Stimulated activated CD8-positive, alpha-beta memory T cell treated with anti-CD3 and anti-CD28 coated beads, Interleukin-12 subunit alpha, Interleukin-12 subunit beta, amount 100 ng/mL, for 4 hours (primary cell): ENCODE results near the gene EHBP1L1.
"Not testable (repeated sequence)": the region's sequence is repeated elsewhere in the genome, so short reads cannot be mapped to it uniquely, and the experiment has no call there.

ENCODE experiments used
- DNase-seq: peaks from one replicate; pipeline ENCODE4 v3.0.0-alpha.2; 2020; ENCODE audit warnings: low read depth

Gene EHBP1L1

DNA sequence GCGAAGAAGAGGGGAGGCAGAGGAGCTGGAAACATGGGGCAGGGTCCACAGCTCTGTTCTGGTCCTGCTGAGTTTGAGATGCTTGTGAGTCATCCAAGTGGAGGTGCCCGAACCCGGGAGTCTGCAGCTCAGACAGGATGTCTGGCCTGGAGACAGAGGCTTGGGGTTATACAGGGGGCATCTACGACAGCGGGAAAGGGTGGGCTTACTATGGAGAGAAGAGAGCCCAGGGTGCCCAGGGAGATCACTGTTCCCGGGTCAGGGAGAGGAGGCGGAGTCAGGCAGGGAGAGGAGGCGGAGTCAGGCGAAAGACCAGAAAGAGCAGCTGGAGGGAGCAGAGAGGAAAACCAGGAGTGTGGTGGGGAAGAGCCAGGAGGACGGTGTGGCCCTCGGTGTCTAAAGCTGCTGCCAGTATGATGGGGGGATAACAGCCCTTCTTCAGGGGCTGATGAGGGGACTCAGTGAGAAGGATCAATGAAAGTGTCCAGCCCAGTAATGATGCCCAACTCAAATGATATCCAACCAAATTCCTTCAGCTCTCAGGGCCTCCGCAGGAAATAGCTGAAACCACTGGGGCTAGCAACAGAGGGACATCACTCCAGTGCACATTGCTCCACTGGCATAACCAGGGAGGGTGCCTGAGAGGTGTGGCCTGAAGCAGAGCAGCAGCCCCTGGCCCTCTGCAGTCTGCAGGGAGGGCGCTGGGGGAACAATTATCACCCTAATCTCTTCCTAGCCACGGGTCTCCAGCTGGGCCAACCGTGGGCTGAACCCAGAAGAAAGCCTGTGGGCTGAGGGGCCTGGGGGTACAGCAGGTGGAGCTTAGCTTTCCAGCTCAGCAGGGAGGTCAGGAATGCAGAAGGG, 15.1 kb upstream of the EHBP1L1 start:
- DNase-seq = no peak

DNA sequence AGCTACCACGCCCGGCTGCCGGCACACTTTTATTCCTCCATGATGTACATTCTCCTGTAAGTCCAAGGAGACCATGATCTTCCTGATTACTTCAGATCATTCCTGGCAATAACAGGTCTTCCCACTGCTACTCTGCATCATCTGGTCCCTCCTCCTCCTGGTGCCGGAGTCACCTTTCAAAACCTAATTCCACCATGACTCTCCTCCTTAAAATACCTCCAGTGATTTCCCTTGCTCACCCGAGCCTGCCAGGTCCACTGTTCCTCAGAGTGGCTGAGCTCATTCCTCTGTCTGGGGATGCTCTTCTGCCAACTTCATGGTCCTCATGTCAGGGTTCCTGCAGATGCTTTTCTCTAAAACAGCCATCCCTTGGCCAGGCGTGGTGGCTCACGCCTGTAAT, 13.8 kb upstream of the EHBP1L1 start:
- no peak for DNase-seq

DNA sequence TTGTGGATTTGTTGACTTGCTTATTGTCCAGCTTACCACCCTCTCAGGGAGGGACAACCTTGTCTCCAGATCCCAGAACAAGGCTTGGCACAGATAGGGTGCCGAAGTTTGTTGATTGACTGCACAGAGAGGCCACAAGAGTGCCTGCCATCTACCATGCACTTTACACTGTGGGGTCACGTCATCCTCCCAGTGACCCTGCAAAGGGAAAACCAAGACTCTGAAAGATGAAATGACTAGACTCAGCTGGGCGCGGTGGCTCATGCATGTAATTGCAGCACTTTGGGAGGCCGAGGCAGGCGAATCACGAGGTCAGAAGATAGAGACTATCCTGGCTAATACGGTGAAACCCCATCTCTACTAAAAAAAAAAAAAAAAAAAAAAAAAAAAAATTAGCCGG, 13.1 kb upstream of the EHBP1L1 start:
- no peak for DNase-seq

DNA sequence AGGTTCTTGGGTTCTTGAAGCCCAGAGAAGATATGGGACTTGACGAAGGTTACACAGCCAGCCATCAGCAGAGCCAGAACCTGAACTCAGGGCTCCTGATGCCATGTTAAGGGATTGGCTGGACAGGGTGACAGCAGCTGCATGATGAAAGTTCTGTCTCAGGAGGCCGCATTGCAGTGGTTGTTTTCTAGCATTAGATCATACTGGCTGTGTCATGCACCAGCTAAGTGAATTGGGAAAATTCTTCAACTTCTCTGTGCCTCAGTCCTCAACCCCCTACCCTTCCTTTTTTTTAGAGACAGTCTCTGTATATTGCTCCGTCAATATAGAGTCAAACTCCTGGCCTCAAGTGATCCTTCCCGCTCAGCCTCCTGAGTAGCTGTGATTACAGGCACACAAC, 12.3 kb upstream of the EHBP1L1 start:
- DNase-seq = no peak

DNA sequence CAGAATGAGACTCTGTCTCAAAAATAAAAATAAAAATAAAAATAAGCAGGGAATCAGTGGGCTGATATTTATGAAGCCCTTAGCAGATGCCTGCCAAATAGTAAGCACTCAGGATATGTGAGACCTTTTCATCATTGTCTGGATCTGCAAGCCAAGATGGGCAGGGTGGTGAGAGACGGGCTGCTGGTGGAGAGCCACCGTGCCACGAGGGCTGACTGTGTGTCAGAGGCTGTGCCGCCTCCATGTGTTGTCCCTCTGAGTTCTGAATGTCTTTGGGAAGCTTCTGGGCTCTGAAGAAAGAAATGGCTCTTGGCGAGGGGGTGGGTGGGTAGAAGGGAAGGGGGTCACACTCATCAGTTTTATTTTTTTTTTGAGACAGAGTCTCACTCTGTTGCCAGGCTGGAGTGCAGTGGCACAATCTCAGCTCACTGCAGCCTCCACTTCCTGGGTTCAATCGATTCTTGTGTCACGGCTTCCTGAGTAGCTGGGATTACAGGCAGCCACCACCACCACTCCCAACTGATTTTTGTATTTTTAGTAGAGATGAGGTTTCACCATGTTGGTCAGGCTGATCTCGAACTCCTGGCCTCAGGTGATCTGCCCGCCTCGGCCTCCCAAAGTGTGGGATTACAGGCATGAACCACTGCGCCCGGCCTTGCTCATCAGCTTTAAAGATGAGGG, 10.8 kb upstream of the EHBP1L1 start:
- not testable (repeated sequence) for DNase-seq

DNA sequence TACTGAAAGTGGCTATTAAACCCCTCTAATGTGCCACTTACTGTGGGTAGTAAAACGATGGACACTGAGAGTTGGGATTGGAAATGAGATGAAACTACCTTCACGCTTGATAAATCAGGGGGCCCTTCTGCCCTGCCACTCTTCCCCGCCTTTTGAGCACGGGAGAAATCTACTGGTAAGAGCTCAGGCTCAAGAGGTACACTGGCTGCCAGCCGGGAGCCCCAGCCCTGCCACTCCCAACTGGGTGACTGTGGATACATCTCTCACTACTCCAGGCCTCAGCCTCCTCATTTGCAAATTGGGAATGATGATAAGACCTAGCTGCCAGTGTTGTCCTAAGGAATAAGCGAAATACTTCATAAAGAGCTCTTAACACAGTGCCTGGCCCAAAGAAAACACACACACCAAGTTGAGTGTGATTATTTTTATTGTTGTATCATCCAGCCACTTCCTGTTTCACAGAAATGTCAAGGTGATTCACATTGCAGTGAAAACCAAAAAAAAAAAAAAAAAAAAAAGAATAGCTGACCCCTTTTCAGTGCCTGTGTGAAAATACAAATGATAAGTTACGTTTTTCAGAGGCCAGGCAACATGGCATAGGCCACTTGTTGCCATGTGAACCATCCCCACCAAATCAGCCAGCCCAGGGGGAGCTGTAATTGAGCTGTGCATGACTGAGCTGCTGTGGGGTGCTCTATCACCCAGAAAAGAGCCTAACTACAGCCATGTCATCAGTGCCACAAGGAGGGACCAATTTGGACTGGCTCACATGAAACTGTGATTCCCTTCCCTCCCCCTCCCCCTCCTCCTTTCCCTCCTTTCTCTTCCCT, 10.0 kb upstream of the EHBP1L1 start:
- no peak for DNase-seq

DNA sequence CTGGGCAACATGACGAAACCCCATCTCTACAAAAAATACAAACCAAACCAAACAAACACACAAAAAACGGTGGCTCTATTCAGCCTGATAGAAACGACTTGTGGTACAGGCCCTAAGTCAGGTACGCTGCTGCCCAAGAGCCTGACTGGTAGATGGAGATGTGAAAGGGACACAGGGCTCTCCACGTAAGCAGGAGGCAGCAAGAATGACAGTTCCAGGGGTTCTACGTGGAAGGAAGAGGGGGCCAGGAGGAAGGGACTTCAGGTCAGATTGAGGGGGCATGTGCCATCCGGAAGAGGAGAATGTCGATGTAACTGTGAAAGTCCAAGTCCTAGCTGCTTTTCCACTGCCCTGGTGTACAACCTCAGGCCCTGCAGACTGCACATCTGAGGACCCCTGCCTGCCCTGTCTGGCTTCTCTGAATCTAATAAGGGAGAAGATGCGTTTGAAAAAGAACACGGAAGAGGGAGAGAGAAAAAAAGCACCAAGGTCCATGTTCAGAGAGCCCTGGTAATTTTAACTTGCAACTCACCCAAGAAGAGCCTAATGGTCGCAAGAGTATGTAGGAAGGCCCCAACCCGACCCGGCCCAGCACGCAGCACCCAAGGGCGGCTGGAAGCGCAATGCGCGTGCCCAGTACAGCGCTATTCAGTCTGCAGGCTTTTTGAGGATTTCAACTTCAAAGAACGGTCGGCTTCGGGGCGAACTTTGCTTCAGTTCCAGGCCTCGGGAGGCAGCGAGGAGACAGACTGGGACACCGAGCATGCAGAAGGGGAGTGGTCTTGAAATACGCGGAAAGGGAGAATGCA, 6.5 kb upstream of the EHBP1L1 start:
- DNase-seq = no peak

DNA sequence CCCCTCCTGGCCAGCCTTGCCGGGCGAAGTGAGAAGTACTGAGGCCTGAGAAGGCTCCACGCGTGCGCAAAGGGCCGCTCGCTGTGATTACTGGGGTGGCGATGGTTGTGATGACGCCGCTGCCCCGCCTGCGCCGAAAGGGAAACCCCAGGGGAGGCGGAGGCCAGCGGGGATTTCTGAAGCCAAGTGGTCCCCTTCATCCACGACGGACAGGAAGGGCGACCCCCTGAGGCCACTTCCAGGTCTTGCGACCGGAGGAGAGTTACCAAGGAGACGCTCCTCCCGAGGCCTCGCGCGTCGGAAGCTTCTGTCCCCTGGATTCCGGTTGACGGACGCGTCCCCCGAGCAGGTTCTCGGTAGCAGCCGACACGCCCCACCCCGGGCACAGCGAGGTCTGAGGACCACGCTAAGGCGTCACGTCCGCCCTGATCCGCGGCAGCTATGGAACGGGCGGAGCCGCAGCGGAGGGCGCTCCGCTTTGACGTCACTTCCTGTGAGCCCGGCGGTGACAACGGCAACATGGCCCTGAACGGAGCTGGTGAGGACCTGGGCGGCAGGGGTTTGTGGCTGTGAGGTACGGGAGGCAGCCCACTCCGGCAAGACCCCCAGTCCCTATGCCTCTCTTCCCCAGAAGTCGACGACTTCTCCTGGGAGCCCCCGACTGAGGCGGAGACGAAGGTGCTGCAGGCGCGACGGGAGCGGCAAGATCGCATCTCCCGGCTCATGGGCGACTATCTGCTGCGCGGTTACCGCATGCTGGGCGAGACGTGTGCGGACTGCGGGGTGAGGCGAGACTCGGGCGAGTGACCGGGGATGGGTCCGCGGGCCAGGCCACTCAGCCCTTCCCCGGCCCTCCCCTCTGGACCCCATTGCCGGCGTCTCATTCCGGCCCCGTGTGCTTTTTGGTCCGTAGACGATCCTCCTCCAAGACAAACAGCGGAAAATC, 5.6 kb upstream of the EHBP1L1 start, which contains the start of gene ZNRD2:
ZNRD2 (plus strand) TSS at position 505 of the 946 bp plus-strand sequence; CDS start at position 520, 15 bp downstream.
- DNase-seq = peak; percentile 98

DNA sequence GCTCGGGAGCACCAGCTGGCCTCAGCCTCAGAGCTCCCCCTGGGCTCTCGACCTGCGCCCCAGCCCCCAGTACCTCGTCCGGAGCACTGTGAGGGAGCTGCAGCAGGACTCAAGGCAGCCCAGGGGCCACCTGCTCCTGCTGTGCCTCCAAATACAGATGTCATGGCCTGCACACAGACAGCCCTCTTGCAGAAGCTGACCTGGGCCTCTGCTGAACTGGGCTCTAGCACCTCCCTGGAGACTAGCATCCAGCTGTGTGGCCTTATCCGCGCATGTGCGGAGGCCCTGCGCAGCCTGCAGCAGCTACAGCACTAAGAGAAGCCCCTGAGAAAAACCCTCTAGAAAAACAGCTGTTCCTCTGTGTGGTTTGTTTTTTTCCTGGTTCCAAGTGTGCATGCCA, 4.4 kb upstream of the EHBP1L1 start:
- DNase-seq = no peak

DNA sequence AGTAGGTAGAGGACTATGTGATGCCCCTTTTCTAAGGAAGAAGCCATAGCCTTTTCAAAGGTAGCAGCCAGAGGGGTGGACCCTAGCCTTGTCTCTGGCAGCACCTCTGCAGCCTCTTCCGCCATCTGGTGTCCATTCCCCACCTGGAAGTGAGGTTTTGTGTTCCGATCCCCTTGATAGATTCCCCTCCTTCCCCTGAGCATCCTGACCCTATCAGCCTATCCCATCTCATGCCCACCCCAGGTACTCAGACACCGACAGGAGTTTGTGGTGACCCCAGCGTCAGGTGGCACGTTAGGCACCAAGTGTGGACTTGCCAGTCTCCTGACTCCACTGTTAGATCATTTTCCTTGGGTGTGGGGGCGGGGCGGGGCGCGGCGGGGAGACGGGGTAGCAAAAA, 3.9 kb upstream of the EHBP1L1 start:
- DNase-seq = no peak

DNA sequence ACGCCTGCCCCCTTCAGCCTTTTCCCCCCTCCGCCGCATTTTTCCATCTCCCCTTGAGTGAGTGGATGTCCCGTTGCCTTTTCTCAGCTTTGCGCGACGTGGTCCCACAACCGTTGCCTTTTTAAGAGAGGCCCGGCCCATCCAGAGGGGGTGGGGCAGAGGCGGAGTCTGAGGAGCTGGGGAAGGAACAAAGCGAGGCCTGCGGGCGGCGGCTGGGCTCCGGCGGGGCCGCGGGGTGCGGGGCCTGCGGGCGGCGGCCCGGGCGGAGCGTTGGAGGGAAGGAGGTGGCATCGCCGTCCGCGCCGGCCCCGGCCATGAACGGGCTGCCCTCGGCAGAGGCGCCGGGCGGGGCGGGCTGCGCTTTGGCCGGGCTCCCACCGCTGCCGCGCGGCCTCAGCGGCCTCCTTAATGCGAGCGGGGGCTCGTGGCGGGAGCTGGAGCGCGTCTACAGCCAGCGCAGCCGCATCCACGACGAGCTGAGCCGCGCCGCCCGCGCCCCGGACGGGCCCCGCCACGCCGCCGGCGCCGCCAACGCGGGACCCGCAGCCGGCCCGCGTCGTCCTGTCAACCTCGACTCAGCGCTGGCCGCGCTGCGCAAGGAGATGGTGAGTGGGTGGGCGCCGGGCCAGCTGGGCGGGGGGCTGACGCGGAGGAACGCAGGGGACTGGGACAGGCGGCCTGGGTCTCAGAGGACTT, 3.3 kb upstream of the EHBP1L1 start, which contains the start of gene FAM89B:
FAM89B (plus strand) TSS at position 183 of the 696 bp plus-strand sequence; CDS start at position 315, 132 bp downstream.
- peak; percentile 73 for DNase-seq

DNA sequence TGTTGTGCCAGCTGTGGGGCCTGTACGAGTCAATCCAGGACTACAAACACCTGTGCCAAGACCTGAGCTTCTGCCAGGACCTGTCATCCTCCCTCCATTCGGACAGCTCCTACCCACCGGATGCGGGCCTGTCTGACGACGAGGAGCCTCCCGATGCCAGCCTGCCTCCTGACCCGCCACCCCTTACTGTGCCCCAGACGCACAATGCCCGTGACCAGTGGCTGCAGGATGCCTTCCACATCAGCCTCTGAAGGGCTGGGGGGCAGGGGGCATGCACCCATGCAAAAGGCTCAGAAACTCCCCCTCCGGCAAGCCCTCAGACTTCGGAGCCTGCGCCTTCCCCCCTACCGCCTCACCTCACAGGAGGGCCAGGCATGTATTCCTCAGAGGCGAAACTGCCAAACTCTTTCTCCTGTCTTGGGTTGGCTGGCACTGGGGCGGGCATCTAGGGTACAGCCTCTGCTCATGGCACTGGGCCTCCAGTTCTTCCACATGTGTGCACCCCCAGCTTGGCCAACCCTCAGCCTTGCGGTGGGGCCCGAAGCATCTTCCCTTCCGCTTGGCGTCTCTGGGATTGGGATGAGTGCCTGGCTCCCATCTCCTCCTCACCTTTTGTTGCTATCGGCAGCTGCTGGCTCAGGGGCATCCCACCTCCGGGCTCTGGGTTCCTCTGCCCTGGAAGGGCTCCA, 2.3 kb upstream of the EHBP1L1 start:
- DNase-seq = no peak

DNA sequence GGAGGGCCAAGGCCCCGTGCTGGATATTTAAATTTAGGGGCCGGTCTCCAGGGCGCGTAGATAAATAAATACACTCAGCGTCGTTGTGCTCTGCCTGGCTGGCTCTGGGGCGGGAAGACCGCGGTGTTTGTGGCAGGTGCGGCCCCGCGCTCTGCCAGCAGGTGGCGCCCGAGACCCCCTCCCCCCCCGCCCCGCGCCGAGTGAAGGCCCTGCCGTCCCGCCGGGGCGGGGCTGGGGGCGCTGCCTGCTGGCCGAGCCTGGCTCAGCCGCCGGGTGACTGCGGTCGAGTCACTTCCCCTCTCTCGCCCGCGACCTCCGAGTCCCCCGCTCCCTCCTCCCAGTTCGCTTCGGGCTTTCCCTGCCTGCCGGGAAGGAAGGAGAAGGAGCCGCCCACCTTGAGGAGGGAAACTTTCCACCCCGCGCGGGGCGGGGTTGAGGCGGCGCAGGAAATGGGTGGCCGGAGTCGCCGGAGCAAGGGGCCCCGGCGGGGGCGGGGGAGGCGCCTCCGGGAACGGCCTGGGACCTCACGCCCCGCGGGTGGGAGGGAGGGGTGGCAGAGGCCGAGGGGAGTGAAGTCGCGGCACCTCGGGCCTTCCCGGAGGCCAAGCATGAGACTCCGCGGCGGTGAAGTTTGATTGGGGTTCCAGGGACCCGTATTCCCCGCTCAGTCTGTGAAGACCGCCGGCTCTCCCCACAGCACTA, 1.6 kb upstream of the EHBP1L1 start:
- DNase-seq = peak; percentile 78

DNA sequence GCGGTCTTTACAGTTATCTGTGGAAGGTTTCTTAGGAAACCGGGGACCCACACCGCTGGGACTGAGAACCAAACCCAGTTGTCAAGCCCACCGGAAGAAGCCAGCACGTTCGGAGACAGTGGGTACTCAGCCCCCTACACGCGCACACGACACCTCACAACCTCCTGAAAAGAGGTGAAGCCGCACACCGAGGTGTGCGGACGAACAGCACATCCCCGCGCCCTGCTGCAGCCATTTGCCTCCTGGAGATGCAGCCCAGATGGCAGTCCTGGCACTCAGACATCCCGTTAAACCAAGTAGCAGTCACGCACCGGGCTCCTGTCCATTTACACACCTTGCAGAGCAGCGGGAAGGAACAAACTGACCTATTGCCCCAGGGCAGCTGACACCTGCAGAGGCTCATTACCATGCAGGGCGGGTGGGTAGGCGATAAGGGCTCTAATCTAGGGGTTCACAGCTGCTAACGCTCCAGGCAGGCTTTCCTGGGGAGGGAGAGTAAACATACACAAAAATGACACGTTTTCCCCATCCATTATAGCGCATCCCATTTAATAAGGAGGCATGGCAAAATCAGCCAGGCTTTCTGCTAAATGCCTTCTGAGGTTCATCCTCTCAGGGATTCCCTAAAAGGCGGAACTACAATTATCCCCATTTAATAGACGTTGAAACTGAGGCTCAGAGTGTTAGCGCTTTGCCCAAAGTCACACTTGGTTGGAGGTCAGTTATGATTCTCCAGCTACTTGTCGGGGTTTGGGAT, 864 bp upstream of the EHBP1L1 start:
- DNase-seq = no peak

DNA sequence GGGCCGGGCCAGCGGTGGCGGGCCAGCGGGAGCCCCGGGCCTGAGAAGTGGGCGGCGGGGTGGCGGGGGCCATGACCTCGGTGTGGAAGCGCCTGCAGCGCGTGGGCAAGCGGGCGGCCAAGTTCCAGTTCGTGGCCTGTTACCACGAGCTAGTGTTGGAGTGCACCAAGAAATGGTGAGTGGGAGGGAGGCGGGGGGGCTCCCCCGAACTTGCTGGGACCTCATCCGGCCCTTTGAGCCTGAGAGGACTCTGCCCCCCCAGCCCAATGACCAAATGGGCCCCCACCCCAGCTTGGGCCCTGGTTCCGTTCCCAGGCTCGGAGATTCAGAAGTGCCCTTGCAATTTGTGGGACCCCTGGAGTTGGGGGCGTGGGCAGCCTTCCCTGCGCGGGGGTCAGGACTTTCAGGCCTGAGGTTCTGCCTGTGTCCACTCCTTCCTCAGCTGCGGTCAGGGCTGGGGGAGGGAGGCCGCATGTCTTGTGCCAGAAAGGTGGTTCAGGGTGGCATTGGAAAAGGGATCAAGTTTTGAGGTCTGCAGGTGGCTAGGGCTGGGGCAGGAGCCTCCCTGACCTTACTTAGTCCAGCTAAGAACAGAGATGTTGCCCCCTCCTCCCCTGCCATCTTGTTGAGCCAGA, 496 bp downstream of the EHBP1L1 start:
- DNase-seq = no peak

DNA sequence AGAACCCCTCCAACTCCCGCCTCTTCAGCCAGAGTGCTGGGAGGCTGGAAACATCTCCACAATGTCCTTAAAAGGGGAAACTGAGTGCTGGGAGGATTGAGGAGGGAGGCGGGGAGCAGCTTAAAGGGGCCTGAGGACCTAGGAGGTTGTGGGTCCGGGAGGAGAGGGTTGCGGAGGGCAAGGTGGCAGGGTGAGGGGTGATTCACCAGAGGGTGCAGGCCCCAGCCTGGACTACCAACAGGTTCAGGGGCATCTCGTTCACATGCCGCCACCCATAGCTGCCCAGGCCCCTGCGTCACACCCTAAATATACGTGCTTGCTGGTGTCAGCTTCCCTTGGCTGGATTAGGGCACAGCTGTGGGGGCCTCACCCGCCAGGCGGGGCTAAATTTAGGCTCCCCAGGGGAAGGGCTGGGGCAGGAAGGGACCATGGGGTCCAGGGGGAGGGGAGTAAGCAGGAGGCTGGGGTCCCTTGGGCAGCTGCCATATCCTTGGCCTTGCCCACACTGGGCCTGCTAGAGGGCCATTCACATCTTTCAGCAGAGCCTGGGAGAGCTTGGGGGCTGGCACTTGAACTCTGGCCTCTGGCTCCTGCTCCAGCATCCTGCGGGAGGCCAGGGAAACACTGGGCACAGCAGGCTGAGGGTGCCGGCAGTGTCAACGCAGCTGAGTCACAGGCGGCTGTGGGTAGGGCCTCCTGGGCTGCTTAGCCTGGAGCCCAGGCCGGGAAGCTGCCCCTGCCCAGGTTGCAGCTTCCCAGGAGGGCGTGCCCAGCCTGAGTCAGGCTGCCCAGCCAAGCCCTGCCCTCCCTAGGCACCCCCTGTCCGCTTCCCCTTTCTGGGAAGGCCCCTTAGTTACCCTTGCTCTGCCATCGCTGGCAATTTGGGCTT, 1.3 kb downstream of the EHBP1L1 start:
- no peak for DNase-seq
